Measurements from ENCODE around the gene ASCC2.

- no peak for TF ChIP-seq EZH2 (IDR thresholded peaks at IDR 0.05; ENCODE audit: low read depth)
- TF ChIP-seq CTCF (conservative IDR thresholded peaks at IDR 0.05), result no peak
Observed at GRCh38 chr22:29824677-29825076, 13.4 kb downstream of the ASCC2 start.

Data from PC-9 (cell line).